DMS79 treated with DMSO at 0.1 percent for 48 hours (cell line): ENCODE results near the gene ATRNL1.
"Not testable (repeated sequence)": the region's sequence is repeated elsewhere in the genome, so short reads cannot be mapped to it uniquely, and the experiment has no call there.

Experiments used
- DNase-seq: peaks from one replicate; lab custom pipeline; 2025; lab: John Stamatoyannopoulos, UW

ATRNL1 gene

DNA sequence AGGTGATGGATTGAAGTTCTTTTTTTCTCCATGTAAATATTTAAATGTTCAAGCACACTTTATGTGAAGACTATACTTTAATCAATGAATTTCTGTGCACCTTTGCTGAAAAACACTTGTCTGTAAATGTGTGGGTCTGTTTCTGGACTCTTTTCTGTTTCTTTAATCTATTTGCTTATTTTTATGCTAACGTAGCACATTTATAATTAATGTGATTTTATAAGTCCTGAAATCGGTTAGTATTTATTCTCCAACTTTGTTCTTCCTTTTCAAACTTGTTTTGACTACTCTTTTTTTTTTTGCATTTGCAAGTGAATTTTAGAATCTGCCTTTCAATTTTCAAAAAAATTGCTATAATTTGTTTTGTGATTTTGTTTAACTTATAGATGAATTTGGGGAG is 334.4 kb downstream of the ATRNL1 start:
- no peak for DNase-seq

DNA sequence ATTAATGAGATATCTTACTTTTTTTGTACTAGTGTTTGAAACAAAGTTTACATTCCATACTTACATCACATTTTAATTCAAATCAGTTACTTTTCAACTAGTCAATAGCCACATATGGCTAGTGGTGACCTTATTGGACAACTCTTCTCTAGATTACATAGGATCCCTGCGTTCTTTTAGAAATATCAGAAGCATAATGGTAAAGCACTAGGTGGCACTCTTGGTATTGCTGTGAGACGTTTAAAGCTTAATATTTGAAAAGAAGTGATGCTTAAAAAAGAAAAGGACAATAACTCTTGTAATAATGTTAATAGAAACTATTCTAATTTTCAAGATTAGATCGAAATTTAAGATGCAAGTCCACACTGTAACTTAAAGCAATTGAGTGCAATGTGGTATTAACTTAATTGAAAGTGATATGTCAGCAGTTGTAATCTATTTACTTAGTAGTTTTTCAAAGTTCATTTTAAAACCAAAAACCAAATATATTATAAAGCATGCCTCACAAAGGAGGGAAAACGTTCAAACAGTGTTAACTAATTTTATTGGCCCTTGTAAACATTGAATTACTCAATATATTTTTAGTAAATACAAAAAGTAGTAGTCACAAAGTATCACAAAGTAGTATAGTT is 339.1 kb downstream of the ATRNL1 start:
- no peak for DNase-seq

DNA sequence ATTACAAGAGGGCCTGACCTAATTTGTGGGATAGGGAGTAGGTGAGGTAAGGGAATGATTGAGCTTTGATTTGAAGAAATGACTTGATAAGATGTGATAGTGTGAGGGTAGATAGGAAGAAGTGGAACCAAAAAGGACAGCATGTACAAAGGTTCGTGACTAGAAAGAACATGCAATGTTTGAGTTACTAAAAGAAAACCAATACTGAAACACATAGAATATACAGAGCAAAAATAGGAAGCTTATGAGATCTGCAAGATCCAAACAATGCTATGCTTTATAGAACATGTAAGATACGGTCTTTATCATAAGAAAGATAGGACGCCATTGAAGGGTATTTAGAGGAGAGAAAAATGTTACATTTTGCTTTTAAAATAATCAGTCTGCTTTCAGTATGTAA is 343.8 kb downstream of the ATRNL1 start:
- no peak for DNase-seq

DNA sequence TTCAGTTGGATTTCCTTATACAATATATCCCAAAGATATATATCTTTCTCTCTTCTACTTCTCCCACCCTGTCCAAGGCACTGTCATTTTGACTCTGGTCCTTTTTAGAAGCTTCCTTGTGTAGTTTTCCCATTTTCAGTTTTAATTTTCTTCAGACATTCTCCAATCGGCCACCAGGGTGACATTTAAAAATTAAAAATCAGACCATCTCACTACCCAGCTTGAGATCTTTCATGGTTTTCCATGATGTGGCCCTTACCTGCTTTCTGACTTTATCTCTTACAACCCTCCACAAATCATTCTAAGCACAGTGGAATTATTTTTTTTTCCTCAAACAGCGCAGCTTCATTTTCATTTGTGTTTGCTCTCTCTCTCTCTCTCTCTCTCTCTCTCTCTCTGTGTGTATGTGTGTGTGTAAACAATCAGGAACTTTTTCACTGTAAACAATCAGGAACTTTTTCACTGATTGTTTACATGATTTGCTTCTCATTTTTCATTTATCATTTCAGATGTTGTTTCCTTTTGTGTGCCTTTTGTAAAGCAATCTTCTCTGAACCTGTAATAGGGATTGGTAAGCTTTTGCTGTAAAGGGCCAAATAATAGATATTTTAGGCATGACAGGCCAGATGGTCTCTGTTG is 348.9 kb downstream of the ATRNL1 start:
- no peak for DNase-seq

DNA sequence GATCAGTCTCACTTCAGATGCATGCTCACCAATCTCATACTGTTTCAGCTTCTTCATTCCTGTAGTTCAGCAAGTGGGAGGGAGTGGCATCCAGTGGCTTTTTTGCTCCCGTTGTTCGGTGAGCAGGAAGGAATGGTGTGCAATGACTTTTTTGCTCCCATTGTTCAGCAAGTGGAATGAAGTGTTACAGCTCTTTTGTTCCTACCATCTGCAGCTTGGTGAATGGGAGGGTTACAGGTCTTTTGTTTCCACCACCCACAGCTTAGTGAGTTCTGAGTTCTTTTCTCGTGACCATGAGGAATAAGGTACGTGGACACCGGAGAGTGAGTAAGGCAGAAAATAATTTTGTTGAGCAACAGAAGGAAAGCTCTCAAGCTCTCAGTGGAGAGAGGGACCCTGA is 363.6 kb downstream of the ATRNL1 start:
- no peak for DNase-seq

DNA sequence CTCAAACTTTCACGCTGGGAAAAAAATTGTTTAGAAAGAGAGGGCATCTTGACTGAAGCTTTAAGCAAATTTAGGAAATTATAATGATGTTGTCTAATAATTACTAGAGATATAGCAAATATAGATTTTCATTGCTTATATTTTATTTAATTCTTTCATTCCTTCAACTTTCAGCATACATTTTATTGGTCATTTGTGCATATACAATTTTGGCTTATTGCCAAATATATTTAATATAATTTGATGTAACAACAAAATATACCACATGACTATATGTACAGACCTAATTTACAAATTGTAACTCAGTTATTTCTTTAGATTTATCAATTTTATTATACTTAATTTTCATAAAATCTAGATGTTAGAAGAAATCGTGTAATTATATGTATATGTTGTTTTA is 390.1 kb downstream of the ATRNL1 start:
- no peak for DNase-seq

DNA sequence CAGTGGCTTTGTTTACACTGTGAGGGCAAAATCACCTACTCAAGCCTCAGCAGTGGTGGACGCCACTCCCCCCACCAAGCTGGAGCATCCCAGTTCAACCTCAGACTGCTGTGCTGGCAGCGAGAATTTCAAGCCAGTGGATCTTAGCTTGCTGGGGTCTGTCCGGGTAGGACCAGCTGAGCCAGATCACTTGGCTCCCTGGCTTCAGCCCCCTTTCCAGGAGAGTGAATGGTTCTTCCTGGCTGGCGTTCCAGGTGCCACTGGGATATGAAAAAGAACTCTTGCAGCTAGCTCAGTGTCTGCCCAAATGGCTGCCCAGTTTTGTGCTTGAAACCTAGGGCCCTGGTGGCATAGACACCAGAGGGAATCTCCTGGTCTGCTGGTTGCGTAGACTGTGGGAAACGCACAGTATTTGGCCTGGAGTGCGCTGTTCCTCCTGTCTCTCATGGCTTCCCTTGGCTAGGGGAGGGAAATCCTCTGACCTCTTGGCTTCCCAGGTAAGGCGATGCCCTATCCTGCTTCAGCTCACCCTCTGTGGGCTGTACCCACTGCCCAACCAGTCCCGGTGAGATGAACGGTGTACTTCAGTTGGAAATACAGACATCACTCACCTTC is 398.5 kb downstream of the ATRNL1 start:
- DNase-seq = no peak

DNA sequence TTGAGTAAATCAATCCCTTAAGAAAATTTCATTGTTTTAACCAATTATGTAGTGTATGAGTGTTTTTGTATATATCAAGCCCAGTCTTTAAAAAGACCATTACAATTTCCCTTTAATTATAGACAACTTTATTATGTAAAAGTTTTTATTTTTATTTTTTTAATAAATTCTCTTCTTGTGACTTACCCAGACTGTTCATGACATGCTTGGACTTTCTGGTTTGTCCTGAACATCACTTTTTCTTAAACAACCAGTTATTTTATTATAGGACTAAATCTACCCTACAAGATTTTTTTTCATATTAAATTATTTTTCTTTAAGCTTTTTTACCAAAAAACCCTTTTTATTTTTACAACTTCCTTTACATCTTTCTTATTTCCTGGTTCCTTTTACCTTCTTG is 410.4 kb downstream of the ATRNL1 start:
- DNase-seq = no peak

DNA sequence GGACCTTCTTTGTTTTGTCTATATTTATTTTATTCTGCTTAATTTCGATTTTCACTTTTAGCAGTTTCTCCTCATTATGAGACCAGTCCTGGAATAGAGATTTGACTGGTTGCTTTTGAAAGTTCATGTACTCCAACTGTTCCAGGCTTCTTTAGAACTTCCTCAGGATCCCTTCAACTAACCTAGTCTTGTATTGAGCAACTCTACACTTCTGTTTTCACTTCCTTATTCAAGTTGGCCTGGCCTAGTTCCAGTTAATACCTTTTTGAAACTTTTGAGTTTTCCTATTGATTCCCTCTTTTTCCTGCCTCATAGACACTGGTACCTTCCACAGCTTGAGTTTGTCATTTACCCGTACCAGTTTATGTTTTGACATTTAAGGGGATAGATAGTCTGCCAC is 421.7 kb downstream of the ATRNL1 start:
- no peak for DNase-seq

DNA sequence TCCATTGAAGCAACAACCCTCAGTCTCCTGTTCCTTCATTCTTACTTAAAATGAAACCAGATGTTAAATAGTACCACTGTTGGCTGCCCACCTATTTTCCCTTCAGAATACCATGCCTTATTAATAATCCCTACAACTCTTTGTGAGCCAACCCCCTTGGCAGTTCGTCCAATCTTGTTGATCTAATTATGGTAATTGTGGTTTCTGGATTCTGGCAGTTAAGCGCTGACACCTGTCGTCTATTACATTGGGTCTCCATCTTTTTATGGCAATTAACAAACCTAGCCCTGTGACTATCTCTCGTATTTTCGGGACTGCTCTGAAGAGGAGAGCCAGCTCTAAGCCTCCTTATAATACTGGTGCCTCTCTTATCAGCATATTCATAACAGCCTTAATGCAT is 432.0 kb downstream of the ATRNL1 start:
- no peak for DNase-seq

DNA sequence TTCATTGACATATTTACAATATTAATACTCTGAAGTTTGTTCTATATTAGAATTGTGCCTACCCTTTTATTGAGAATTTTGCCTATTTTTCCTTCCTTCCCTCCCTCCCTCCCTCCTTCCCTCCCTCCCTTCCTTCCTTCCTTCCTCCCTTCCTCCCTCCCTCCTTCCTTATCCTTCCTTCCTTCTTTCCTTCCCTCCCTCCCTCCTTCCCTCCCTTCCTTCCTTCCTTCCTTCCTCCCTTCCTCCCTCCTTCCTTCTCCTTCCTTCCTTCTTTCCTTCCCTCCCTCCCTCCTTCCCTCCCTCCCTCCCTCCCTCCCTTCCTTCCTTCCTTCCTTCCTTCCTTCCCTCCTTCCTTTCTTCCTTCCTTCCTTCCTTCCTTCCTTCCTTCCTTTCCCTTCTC is 434.5 kb downstream of the ATRNL1 start:
- DNase-seq = not testable (repeated sequence)

DNA sequence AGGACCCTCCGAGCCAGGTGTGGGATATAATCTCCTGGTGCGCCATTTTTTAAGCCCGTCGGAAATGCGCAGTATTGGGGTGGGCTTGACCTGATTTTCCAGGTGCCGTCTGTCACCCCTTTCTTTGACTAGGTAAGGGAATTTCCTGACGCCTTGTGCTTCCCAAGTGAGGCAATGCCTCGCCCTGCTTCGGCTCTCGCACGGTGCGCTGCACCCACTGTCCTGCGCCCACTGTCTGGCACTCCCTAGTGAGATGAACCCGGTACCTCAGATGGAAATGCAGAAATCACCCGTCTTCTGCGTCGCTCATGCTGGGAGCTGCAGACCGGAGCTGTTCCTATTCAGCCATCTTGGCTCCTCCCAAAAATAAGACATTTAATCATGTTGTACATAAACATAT is 443.2 kb downstream of the ATRNL1 start:
- not testable (repeated sequence) for DNase-seq

DNA sequence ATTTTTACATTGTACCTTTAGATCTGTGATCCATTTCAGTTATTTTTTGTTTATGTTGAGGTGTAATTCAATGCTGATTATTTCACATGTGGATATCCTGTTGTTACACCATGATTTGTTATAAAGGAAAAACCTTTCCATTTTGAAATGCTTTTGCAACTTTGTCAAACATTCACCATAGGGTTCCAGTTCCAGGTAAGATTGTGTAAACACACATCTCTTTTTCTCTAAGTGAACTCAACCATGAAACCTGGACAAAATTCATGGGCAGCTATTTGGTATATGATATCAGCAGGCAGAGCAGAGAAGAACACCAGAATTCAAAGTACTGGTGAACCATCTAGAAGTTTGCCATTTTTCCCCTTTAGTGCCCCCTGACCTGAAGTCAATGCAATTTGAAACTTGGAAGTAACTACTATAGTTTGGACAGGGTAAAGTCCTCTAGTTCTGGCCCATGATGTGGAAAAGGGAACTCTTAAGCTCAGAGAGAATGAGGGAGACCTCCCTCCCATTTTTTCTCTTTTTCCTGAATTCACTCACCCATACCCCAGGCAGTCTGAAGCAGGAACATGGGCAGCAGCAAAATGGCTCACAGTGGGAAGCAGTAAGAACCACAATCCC is 446.1 kb downstream of the ATRNL1 start:
- no peak for DNase-seq

DNA sequence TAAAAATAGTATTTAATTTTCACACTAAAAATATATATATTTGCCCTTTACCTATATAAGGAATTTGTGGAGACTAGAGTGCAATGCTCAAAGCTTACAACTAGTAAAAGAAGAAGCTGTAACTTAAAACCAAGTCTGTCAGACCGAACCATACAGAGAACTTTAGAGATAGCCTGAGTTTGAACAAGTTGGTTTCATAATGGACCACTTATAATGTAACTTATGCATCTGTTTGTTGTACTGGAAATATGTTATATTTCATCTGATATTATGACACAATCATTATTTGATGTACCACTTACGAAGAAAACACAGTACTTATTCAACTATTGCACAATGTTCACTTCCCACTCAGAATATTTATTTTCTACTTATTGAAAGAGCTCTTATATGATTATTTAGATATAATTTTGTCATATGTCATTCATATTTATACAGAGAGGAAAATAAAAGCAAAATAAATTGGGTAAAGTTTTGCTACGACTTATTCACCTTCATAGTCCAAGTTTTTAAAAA is 462.8 kb downstream of the ATRNL1 start:
- DNase-seq = no peak

DNA sequence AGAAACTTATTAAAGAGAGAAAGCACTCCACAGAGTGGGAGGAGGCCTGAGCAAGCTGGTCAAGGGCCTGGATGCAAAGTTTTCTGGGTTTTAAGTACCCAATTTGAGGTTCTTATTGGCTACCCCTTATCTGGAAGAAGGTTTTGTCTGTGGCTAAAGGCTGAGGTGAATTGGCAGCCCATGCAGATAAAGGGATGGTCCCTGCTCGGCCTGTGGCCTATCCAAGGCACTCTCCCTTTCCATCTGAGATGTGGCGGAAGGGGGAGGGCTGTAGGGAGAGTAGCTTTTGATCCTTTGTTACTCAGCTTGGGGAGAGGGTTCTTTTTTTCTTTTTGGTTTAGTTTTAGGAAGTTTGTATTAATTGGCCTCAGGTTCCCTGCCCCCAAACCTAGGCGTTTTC is 465.1 kb downstream of the ATRNL1 start:
- no peak for DNase-seq

DNA sequence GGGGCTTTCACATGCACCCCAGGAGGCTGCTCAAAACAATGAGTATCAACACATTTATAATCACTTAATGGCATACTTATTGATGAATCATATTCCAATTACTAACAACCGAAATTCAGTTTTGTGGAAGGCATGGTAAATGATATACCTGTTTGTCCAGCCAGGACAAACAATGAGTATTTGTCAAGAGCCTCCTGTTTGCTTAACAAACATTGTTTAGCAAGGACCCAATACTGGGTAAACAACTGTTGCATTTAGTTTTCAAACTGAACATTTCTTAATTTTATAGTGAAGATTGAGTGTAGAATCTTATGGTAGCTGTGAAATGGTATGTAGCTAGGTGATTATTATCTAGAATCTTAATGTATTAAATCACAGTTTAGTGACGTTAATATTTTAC is 473.7 kb downstream of the ATRNL1 start:
- no peak for DNase-seq

DNA sequence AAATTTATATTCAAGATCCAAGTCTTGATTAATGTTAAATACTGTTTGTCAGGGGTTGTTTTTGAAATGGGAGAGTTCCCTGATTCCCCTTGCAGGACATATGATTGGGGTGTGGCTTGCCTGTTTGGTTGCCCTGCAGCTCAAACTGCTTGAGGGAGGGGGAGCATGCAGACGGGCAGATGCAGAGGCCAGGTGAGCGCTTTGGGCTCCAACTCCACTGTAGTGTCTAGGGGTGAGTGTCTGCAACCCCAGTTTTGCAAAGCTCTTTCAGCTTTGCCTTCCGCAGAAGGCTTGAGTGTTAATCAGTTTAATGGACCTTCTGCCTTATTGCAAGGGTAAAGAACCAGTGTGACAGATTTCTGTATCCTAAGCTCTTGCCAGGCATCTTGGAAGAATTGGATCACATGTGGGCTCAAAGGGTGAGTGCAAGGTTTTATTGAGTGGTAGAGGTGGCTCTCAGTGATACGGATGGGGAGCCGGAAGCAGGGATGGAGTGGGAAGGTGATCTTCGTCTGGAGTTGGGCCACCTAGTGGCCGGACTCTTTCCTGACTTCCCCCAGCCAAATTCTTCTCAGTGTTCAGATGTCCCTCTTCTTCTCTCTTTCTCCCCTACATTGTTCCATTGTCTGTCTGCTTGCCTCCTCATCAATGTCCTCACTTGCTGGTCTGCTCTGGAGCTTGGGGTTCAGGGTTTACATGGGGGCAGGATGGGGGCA is 479.7 kb downstream of the ATRNL1 start:
- no peak for DNase-seq

DNA sequence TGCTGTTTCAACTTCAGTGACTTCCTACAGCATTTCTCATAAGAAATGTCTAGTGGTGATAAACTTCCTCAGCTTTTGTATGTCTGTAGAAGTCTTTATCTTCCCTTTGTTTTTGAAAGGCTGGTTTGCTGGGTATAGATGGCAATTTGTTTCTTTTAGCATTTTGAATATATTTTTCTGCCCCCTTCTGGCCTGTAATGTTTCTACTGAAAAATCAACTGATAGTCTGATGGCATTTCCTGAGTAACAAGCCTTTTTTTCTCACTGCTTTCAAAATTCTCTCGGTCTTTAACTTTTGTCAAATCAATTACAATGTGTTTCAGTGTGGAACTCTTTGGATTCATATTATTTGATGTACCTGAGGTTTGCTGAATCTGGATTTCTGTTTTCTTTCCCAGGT is 487.1 kb downstream of the ATRNL1 start:
- no peak for DNase-seq

DNA sequence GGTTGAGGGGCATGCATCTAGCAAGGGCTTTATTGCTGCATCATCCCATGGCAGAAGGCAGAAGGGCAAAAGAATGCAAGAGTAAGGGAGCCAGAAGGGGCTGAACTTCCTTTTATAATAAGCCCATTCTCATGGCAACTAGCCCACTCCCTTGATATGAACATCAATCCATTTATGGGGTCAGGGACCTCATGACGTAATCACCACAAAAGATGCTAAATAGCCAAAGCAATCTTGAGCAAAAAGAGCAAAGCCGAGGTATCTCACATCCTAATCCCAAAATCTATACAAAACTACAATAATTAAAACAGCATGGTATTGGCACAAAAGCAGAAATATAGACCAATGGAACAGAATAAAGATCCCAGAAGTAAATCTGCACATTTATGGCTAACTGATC is 499.9 kb downstream of the ATRNL1 start:
- DNase-seq = no peak

DNA sequence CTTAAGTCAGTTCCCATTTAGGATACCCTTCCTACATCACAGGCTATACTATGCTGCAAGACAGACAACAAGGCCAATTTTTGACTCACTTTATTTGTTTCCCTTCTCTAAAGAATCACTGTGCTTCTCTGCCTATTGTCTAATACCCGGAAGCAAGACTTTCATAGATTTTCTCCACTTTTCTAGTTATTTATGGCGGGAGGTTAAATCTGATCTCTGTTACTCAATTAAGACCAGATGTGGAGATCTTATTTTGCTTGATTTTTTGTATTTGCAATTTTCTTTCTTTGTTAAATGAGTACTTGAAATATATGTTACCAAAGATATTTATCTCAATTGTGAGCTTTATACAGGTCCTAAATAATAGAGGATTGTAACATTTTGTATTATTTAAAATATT is 511.5 kb downstream of the ATRNL1 start:
- DNase-seq = no peak

DNA sequence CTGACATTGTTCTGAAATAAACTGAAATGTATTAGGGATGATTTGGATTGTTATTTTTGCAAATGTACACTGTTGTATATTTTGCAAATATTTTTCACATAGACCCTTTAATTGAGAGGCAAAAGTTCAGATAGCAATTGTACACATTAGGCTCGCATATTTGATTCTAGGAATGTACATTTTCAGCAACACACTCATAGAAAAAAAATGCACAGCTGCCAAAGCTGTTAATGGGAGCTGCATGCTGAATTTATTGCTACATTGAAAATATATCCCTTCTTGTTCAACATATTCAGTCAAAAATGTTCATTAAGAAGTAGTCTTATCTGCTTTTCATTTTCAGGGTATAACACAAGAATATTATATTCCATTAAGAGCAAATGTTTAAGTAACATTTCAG is 512.9 kb downstream of the ATRNL1 start:
- DNase-seq = no peak

DNA sequence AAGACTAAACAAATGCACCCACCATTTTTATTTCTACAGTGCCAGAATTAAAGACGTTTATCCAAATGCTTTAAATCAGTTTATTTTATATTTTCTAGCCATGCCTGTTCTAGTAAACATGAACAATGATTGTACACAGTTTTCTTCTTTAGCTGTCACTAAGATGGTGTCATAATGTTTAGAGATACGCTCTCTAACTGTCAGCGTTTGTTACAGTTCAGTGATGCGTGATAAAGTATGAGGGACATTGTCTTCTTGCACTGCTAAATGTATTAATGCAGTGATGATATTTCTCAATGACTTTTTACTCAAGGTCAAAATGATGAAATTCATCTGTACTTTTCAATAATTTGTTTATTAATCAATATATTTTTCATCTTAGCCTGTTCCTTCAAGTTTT is 513.6 kb downstream of the ATRNL1 start:
- DNase-seq = no peak

DNA sequence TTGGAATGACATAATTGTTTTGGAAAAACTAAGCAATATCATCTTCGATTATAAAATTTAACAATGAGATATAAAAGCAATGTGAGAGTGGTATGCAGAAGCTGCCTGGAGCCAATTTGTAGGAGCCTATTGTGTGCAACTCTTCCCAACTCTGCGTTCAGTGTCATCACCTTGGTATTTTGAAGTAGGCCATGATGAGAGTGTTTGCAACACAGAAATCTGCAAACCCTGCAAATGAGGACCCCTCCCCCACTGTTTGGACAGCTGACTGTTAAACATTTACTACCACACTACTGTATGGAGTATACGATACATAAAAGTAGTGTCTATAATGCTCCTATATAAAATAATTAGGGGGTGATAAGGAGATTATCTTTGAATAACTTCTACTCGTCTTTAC is 531.3 kb downstream of the ATRNL1 start:
- no peak for DNase-seq
